Kidney capillary endothelial cell (primary cell): ENCODE data around the gene GALNT7.
"Not testable (repeated sequence)": the region's sequence is repeated elsewhere in the genome, so short reads cannot be mapped to it uniquely, and the experiment has no call there.

Source experiments
- DNase-seq: peaks from one replicate; pipeline ENCODE4 v3.0.0-alpha.2; 2018; ENCODE audit warnings: low spot score

GALNT7 gene

GRCh38 chr4:173167758-173168395 is 734 bp upstream of the GALNT7 start:
- peak; percentile 57 for DNase-seq

GRCh38 chr4:173169178-173169427 is 492 bp downstream of the GALNT7 start:
- DNase-seq, result no peak

GRCh38 chr4:173169428-173170181 is 994 bp downstream of the GALNT7 start:
- DNase-seq, result peak; percentile 52

GRCh38 chr4:173170182-173170778 is 1.7 kb downstream of the GALNT7 start:
- DNase-seq, result no peak

GRCh38 chr4:173171098-173171497 is 2.5 kb downstream of the GALNT7 start:
- DNase-seq, result peak; percentile 30

- DNase-seq, result no peak
Observed at GRCh38 chr4:173171987-173172386, 3.4 kb downstream of the GALNT7 start.

- DNase-seq, result no peak
Observed at GRCh38 chr4:173174184-173174583, 5.6 kb downstream of the GALNT7 start.

- DNase-seq, result no peak
Observed at GRCh38 chr4:173174594-173175012, 6.0 kb downstream of the GALNT7 start.

- no peak for DNase-seq
Observed at GRCh38 chr4:173176010-173176409, 7.4 kb downstream of the GALNT7 start.

GRCh38 chr4:173177232-173177631 is 8.6 kb downstream of the GALNT7 start:
- DNase-seq, result no peak

GRCh38 chr4:173178144-173178543 is 9.5 kb downstream of the GALNT7 start:
- no peak for DNase-seq

- peak; percentile 35 for DNase-seq
Observed at GRCh38 chr4:173181848-173182247, 13.2 kb downstream of the GALNT7 start.

GRCh38 chr4:173182403-173182802 is 13.8 kb downstream of the GALNT7 start:
- DNase-seq, result peak; percentile 51

- not testable (repeated sequence) for DNase-seq
Observed at GRCh38 chr4:173183659-173184247, 15.1 kb downstream of the GALNT7 start.

GRCh38 chr4:173185847-173186510 is 17.4 kb downstream of the GALNT7 start:
- DNase-seq, result no peak

- DNase-seq, result no peak
Observed at GRCh38 chr4:173187732-173188131, 19.1 kb downstream of the GALNT7 start.

- DNase-seq, result no peak
Observed at GRCh38 chr4:173188648-173189047, 20.0 kb downstream of the GALNT7 start.

- DNase-seq, result no peak
Observed at GRCh38 chr4:173189117-173189693, 20.6 kb downstream of the GALNT7 start.

GRCh38 chr4:173191623-173192041 is 23.0 kb downstream of the GALNT7 start:
- peak; percentile 45 for DNase-seq

- no peak for DNase-seq
Observed at GRCh38 chr4:173192375-173193162, 24.0 kb downstream of the GALNT7 start.

- DNase-seq, result no peak
Observed at GRCh38 chr4:173194157-173194556, 25.5 kb downstream of the GALNT7 start.
